ENCODE measurements around the gene JAZF1. TPM values are rescaled to one million over a fixed set of nuclear protein-coding genes. Genes with fewer than 3 reads are reported as not detected.

JAZF1 gene
- total and polyA plus RNA-seq, 9 of the 15 experiments (the other 6 are each of a cell fraction or from before 2014, with no cell fraction given), result 0.04 to 0.64 (median 0.11) TPM; not detected in 3

DNA sequence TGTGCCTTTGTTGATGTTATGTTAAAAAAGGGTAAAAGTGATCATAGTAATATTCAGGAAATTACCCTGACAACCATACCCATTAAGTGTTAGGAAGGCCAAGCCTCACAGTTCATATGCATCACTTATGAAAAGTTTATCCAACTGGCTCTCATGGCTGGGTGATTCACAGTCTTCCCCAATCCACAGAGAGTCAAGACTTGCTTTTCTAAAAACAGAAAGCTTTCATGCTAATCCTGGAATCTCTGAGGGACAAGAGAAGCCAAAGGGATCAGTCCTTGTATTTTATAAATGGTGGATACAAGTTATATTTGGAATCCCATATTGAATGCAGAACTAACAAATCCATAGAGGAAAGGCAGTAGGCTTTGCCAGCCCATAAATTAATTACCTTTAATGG, 218.3 kb downstream of the JAZF1 start (continued):
- TF ChIP-seq, protein P1, sequence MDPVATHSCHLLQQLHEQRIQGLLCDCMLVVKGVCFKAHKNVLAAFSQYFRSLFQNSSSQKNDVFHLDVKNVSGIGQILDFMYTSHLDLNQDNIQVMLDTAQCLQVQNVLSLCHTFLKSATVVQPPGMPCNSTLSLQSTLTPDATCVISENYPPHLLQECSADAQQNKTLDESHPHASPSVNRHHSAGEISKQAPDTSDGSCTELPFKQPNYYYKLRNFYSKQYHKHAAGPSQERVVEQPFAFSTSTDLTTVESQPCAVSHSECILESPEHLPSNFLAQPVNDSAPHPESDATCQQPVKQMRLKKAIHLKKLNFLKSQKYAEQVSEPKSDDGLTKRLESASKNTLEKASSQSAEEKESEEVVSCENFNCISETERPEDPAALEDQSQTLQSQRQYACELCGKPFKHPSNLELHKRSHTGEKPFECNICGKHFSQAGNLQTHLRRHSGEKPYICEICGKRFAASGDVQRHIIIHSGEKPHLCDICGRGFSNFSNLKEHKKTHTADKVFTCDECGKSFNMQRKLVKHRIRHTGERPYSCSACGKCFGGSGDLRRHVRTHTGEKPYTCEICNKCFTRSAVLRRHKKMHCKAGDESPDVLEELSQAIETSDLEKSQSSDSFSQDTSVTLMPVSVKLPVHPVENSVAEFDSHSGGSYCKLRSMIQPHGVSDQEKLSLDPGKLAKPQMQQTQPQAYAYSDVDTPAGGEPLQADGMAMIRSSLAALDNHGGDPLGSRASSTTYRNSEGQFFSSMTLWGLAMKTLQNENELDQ (CRISPR knock-in tag; IDR thresholded peaks at IDR 0.05; ENCODE audit: borderline replicate concordance), result no peak
- TF ChIP-seq TBP (optimal IDR thresholded peaks at IDR 0.05; ENCODE audit: low read depth, low read length), result no peak

DNA sequence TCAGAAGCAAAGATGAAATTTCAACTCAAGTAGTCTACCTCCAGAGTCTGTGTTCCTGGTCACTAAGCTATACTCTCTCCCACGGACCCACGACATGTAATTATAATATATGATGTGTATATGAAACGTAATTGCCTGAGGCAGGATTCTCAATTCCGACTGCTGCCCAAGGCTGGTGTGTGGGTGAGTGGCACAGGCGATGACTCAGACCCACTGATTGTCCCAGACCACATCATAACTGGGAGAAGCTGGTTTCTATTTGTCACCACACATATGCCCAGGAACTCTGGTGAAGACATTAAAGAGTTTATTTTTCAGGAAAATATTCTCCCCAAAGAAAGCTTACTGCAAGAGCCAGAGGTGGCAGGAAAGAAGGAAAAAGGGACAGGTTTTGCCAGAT, 219.3 kb downstream of the JAZF1 start:
- POLR2A ChIA-PET, result interaction anchor here (0.7 to 1.4 kb wide), 2 partner anchors 8 to 11 kb away, joined by 3 read pairs; no protein-coding TSS in a partner anchor

More for the DNA sequence above, 219.3 kb downstream of the JAZF1 start:
- Histone ChIP-seq H3K27me3 (ENCODE audit: control insufficient read depth in 2 of 2, insufficient read depth in 2 of 2, low read length in 2 of 2) (peaks cover 2 to 11% of the 10 kb centered on the region in 2 experiments; a peak in 3 of 5 replicates), H3K27ac (ENCODE audit: extremely low read depth, low read depth, low read length) (no peak overlapping the region), H3K4me1 (replicated peaks in 1 of 2; ENCODE audit: control insufficient read depth in 2 of 2, insufficient read depth in 2 of 2, low read length in 2 of 2) (no peaks in the 10 kb centered on the region), H3K9me3 (replicated peaks; ENCODE audit: control insufficient read depth, insufficient read depth, low read depth, low read length) (no peaks in the 10 kb centered on the region), H2AFZ (ENCODE audit: low read depth, low read length) (no peak overlapping the region), H4K20me1 (replicated peaks; ENCODE audit: control insufficient read depth, insufficient read depth, low read length) (no peaks in the 10 kb centered on the region; the same call in 1 of the 2 replicates), H3K4me2 (ENCODE audit: insufficient read depth, low read length) (no peak overlapping the region), H3K4me3 (no peak overlapping the region), H3K9me1 (ENCODE audit: control insufficient read depth, insufficient read depth, low read length) (no peaks in the 10 kb centered on the region), H3K79me2 (ENCODE audit: control insufficient read depth, insufficient read depth, low read length) (no peaks in the 10 kb centered on the region), H3K9ac (ENCODE audit: insufficient read depth in 1 of 2, low read depth in 2 of 2, low read length in 2 of 2) (no peak overlapping the region), H3K36me3 (ENCODE audit: control insufficient read depth, insufficient read depth, low read length) (no peaks in the 10 kb centered on the region)
- in situ Hi-C loops (cut with MboI), result no loop called here
- no peak for DNase-seq (ENCODE audit: extremely low read depth in 1 of 4, low spot score in 3 of 4)
- intact Hi-C loops (cut with micrococcal nuclease), result no loop called here
- 0% methylated on average over 5 of the region's 5 CpGs for WGBS (ENCODE audit: insufficient coverage, low coverage, missing lambda C conversion rate)
- CTCF ChIA-PET (ENCODE audit: low intra/inter-chr PET ratio), result no interaction called here
- TF ChIP-seq, protein P2, sequence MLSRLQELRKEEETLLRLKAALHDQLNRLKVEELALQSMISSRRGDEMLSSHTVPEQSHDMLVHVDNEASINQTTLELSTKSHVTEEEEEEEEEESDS (CRISPR knock-in tag; IDR thresholded peaks at IDR 0.05), result no peak
- no peak for TF ChIP-seq ZNF780A (CRISPR knock-in tag; IDR thresholded peaks at IDR 0.05)
- TF ChIP-seq NRF1 (conservative IDR thresholded peaks at IDR 0.05 in 1 of 2, IDR thresholded peaks at IDR 0.05 in 1 of 2), result no peak
- TF ChIP-seq IRF2 (CRISPR knock-in tag; IDR thresholded peaks at IDR 0.05), result no peak
- no peak for TF ChIP-seq ZNF584 (CRISPR knock-in tag; IDR thresholded peaks at IDR 0.05; ENCODE audit: low read depth)
- no peak for TF ChIP-seq IFI16 (CRISPR knock-in tag; IDR thresholded peaks at IDR 0.05)
- no peak for TF ChIP-seq ZNF561 (CRISPR knock-in tag; conservative IDR thresholded peaks at IDR 0.05)
- no peak for TF ChIP-seq POLR2B (IDR thresholded peaks at IDR 0.05; ENCODE audit: low read depth, partially characterized antibody)
- no TSS peak for BruUV-seq (replicated peaks)
- FAIRE-seq, result no peak
- no peak for ATAC-seq

All from K562 (cell line).